GM12874 (cell line): Measurements from ENCODE around the gene RASSF4.

Experiments
- TF ChIP-seq, protein P1 (sequence below): IDR thresholded peaks from 2 replicates; pipeline ENCODE4 v1.5.1; 2011; ENCODE audit warnings: low read depth, mild to moderate bottlenecking, control low read depth, low read length, moderate library complexity; ENCODE audit not compliant: insufficient read depth

RASSF4 gene

DNA sequence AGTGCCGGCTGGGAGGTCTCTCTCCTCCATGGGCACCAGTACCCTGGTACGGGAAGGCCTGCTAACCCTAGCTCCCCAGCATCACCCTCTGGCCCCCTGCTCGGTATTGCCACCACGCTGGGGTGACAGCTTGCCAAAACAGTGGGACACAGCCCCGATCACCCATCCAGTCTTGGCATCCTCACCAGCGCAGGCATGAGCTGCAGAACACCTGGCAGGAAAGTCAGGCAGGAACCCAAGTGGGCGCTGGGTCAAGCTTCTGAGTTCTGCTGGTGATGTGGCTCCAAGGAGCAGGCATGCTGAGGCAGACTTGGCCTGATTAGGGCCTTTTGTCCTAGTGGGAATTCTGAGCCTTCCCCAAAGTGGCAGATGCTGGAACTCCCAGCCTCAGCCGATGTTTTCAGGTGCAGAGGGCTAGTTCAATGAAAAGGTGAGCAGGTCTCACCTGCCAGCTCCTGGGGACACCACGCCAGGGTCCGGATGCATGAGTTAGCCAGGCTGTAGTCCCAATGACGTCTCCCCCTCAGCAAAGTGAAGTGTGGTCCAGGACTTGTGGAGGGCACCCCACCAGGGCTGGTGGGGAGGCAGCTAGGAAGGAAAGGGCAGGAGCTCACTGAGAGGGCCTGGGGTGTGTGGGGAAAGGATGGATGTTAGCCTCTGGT, 32.6 kb downstream of the RASSF4 start:
- TF ChIP-seq, protein P1, sequence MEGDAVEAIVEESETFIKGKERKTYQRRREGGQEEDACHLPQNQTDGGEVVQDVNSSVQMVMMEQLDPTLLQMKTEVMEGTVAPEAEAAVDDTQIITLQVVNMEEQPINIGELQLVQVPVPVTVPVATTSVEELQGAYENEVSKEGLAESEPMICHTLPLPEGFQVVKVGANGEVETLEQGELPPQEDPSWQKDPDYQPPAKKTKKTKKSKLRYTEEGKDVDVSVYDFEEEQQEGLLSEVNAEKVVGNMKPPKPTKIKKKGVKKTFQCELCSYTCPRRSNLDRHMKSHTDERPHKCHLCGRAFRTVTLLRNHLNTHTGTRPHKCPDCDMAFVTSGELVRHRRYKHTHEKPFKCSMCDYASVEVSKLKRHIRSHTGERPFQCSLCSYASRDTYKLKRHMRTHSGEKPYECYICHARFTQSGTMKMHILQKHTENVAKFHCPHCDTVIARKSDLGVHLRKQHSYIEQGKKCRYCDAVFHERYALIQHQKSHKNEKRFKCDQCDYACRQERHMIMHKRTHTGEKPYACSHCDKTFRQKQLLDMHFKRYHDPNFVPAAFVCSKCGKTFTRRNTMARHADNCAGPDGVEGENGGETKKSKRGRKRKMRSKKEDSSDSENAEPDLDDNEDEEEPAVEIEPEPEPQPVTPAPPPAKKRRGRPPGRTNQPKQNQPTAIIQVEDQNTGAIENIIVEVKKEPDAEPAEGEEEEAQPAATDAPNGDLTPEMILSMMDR: no peak

DNA sequence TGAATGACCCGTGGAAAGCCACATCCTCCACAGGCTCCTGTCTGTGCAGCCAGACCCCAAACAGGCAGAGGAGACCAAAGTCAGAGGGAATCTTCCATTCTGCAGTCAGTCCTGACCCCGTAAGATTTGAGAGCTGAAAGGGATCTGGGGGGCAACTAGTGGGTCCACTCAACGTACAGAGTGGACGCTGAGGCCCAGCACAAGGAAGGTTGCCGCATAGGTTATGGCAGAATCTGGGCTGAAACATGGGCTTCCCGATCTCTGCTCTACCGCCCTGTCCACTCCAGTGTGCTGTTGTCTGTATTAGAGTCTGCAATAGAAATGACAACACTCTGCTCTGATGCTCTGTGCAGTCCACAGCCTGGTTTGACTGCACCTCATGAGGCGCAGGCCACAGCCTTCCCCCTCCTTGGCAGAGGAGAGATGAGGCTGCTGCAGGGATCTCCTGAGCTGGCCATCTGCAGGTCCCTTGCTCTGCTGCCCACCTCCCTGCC, 33.2 kb downstream of the RASSF4 start:
- TF ChIP-seq, protein P1: no peak

GRCh38 chr10:44993226-44993921, 33.8 kb downstream of the RASSF4 start:
- TF ChIP-seq, protein P1: no peak

DNA sequence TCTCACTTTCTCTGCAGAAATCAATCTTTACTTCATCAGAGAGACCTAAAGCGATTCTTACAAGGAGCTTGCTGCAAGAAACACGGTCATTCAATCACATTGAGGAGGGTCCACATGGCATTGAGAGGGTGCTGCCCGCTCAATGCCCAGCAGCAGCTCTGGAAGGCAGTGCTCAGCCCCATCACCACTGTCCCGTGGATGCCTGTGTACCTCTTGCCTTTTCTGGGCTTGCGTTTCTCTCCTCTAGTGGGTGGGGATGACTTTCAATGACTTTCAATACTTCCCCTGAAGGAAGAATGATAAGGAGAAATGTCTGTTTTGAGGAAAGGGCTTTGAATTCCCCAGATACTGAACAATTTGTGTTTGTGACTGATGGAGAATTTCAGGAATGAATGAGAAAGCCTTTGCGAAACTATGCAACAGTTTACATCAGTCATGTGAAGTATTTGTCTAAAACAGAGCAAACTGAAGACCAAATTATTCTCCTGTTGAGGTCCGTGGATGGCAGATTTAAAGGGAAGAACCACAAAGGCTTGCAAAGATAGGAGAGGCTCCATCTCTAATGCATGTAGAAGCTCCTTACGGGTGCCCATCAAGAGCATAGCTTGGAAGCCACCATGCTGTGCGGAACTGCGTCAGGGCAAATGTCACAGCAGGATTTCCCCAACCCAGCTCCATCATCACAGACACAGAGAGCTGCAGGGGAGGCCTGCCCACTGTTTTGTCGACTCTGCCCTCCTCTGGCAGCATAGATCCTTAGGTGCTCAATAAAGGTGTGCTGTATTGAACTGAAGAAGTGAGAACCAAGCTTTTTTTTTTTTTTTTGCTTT, 34.5 kb downstream of the RASSF4 start:
- TF ChIP-seq, protein P1: no peak

DNA sequence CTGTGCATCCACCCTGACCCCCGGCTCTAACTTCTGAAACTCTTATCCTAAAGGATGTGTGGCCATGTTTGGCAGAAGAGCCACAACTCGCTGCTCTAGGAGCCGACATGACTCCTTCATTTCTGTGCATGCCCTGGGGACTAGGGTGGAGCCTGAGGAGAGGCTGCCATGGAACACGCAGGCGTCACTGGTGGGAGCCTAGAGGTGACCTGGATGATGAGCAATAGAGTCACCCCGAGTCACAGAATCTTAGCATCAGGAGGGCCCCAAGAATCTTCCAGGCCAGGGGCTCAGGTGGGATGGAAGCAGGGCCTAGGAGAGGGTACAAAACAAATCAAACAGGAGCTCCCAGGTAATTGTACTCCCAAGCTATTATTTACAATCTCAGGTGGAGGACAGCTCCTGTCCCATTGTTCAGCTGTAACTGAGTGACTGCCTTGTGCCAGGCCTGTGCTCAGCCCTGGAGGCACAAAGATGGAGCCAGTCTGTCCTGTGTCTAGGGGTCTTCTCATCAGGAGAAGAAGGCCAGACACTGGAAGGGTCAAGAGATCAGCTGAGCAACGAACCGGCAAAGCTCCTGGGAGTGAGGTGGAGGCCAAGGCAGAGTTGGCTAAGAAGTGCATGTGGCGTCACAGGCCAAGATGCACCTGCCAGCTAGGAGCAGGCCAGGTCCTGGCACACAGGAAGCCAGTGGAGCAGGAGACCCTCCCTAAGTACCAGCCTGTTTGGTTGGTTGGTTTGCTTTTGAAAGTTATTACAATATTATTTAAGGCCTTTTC, 35.3 kb downstream of the RASSF4 start:
- TF ChIP-seq, protein P1: no peak

DNA sequence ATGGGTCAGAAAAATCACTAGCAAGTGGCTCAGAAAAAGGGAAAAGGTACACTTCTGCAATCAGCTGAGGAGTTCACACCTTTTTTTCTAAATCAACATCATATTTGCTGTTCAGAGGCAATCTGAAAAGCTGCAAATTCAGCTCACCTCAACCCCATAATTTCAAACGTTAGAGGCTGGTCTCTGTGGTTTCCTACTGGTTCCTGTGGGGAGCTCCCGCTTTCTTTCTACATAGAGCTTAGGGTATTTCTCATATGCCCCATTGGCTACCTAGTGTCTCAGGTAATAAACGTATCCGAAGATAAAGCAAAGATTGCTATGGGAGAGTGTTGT, 35.9 kb downstream of the RASSF4 start:
- TF ChIP-seq, protein P1: no peak
